Measurements from ENCODE around the gene MB21D2.

Gene MB21D2

DNA sequence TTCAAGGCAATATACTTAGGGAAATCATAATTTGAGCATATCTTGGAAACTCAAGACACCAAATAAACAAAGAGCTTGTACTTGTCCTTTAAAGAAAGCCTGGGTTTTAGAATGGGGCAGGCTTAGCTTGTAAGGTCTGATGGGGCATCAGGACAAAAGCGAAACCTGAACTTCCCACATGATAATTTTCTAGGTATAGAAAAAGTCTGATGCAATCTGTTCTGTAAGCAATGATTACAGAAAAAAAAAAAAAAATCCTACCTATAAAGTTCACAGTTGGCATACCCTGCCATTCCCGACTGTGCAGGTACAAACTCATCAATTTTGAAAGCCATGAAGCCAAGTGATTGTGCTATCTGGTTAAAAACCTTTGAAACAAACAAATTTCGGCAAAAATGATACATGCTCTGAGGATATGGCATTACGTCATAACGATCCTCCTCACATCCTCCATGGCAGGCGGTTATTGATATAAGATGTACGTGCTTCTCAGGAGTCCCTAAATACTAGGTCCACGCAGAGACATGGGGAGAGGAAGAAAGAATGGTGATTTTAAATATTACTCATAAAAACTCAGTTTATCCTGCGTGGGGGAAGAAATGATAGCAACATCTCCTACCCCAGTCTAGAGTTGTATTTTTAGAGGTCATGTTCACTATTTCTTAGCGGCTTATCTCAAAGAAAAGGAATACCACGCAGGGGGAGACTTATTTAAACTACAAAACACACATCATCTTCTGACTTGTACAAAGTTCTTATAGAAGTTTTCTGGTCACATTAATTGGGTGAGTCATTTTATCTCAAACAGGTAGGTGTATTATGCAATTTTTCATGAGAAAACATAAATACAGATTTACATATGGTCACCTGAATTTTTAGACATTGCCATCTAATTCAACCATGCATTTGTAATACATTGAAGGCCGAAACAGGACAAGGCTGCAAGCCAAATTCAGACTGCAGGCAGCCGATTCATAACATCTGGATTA, 27.0 kb downstream of the MB21D2 start:
- TF ChIP-seq, protein P1, sequence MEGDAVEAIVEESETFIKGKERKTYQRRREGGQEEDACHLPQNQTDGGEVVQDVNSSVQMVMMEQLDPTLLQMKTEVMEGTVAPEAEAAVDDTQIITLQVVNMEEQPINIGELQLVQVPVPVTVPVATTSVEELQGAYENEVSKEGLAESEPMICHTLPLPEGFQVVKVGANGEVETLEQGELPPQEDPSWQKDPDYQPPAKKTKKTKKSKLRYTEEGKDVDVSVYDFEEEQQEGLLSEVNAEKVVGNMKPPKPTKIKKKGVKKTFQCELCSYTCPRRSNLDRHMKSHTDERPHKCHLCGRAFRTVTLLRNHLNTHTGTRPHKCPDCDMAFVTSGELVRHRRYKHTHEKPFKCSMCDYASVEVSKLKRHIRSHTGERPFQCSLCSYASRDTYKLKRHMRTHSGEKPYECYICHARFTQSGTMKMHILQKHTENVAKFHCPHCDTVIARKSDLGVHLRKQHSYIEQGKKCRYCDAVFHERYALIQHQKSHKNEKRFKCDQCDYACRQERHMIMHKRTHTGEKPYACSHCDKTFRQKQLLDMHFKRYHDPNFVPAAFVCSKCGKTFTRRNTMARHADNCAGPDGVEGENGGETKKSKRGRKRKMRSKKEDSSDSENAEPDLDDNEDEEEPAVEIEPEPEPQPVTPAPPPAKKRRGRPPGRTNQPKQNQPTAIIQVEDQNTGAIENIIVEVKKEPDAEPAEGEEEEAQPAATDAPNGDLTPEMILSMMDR (IDR thresholded peaks at IDR 0.05; ENCODE audit: extremely low read depth, insufficient read depth, missing control alignments), result no peak
- in situ Hi-C loops (cut with MboI; ENCODE audit: low pct_unique_long_range_greater_than_20kb, low sequenced_read_pairs, unreplicated experiment), result no loop called here
- no peak for DNase-seq (ENCODE audit: low spot score)

- no peak for DNase-seq (ENCODE audit: low spot score)
- in situ Hi-C loops (cut with MboI; ENCODE audit: low pct_unique_long_range_greater_than_20kb, low sequenced_read_pairs, unreplicated experiment), result no loop called here
- TF ChIP-seq, protein P1 (IDR thresholded peaks at IDR 0.05; ENCODE audit: extremely low read depth, insufficient read depth, missing control alignments), result no peak
These were observed 28.0 kb downstream of the MB21D2 start for GRCh38 chr3:192889679-192890078.

- TF ChIP-seq, protein P1 (IDR thresholded peaks at IDR 0.05; ENCODE audit: extremely low read depth, insufficient read depth, missing control alignments), result no peak
- no peak for DNase-seq (ENCODE audit: low spot score)
- in situ Hi-C loops (cut with MboI; ENCODE audit: low pct_unique_long_range_greater_than_20kb, low sequenced_read_pairs, unreplicated experiment), result no loop called here
These were observed 29.5 kb downstream of the MB21D2 start for GRCh38 chr3:192888190-192888589.

GRCh38 chr3:192887701-192888100, 30.0 kb downstream of the MB21D2 start:
- in situ Hi-C loops (cut with MboI; ENCODE audit: low pct_unique_long_range_greater_than_20kb, low sequenced_read_pairs, unreplicated experiment), result no loop called here
- TF ChIP-seq, protein P1 (IDR thresholded peaks at IDR 0.05; ENCODE audit: extremely low read depth, insufficient read depth, missing control alignments), result no peak
- DNase-seq (ENCODE audit: low spot score), result no peak

DNA sequence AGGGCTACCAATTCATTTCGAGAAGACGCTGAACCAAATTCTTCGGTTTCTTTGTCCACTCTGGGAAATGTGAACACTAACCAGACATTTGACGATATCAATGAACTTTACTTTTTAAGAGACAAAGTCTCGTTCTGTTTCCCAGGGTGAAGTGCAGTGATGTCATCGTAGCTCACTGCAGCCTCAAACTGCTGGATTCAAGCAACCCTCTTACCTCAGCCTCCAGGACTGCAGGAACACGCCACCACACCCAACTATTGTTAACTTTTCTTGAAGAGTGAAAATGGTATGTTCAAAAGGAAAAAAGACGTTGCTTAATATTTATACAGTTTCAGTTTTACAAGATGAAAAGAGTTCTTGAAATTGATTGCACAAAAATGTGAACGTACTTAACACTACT, 30.6 kb downstream of the MB21D2 start:
- in situ Hi-C loops (cut with MboI; ENCODE audit: low pct_unique_long_range_greater_than_20kb, low sequenced_read_pairs, unreplicated experiment), result no loop called here
- TF ChIP-seq, protein P1 (IDR thresholded peaks at IDR 0.05; ENCODE audit: extremely low read depth, insufficient read depth, missing control alignments), result no peak
- DNase-seq (ENCODE audit: low spot score), result no peak

- in situ Hi-C loops (cut with MboI; ENCODE audit: low pct_unique_long_range_greater_than_20kb, low sequenced_read_pairs, unreplicated experiment), result no loop called here
- TF ChIP-seq, protein P1 (IDR thresholded peaks at IDR 0.05; ENCODE audit: extremely low read depth, insufficient read depth, missing control alignments), result no peak
- no peak for DNase-seq (ENCODE audit: low spot score)
These were observed 32.6 kb downstream of the MB21D2 start for GRCh38 chr3:192884777-192885773.
